H54 (cell line): ENCODE measurements around the gene API5.
A peak's percentile ranks its signal among the peaks of the same experiment; 100 is the strongest.

ENCODE experiments used
- DNase-seq: peaks from one replicate; pipeline ENCODE4 v3.0.0; 2011; ENCODE audit warnings: low spot score, mixed read lengths; ENCODE audit not compliant: insufficient read length
- FAIRE-seq: peaks from 3 replicates; lab custom pipeline; 2011; peaks lifted over from hg19 to GRCh38; lab: Jason Lieb, UNC
- POLR2A ChIP-seq: IDR thresholded peaks from 2 replicates; pipeline ENCODE4 v1.6.1; 2011; ENCODE audit warnings: low read depth, mild to moderate bottlenecking, low read length

Gene API5

GRCh38 chr11:43381802-43382201 is 70.0 kb downstream of the API5 start:
- TF ChIP-seq POLR2A, result no peak
- no peak for DNase-seq
- FAIRE-seq, result peak; percentile 52

- TF ChIP-seq POLR2A, result no peak
- FAIRE-seq (no peak), DNase-seq (no peak)
Measured at GRCh38 chr11:43382614-43383013, 70.8 kb downstream of the API5 start.

- no peak for DNase-seq
- no peak for TF ChIP-seq POLR2A
- FAIRE-seq, result no peak
Measured at GRCh38 chr11:43384393-43384792, 72.6 kb downstream of the API5 start.

- no peak for TF ChIP-seq POLR2A
- DNase-seq, result no peak
- no peak for FAIRE-seq
Measured at GRCh38 chr11:43392713-43393112, 80.9 kb downstream of the API5 start.

GRCh38 chr11:43393765-43394355 is 82.1 kb downstream of the API5 start:
- no peak for TF ChIP-seq POLR2A
- no peak for DNase-seq
- no peak for FAIRE-seq
